EL (cell line): ENCODE data around the gene NCKAP5.
"Not testable (repeated sequence)": the region's sequence is repeated elsewhere in the genome, so short reads cannot be mapped to it uniquely, and the experiment has no call there.

Experiments used
- DNase-seq: peaks from one replicate; pipeline ENCODE4 v3.0.0-alpha.2; 2016

NCKAP5 gene

GRCh38 chr2:133248264-133248663 is 320.0 kb downstream of the NCKAP5 start:
- DNase-seq, result no peak

- DNase-seq, result peak; percentile 23
Measured at GRCh38 chr2:133247631-133248030, 320.6 kb downstream of the NCKAP5 start.

GRCh38 chr2:133241224-133241571 is 327.1 kb downstream of the NCKAP5 start:
- DNase-seq, result peak; percentile 66

- peak; percentile 42 for DNase-seq
Measured at GRCh38 chr2:133240491-133241223, 327.6 kb downstream of the NCKAP5 start.

GRCh38 chr2:133235968-133236367 is 332.3 kb downstream of the NCKAP5 start:
- DNase-seq, result peak; percentile 65

- no peak for DNase-seq
Measured at GRCh38 chr2:133232556-133232955, 335.7 kb downstream of the NCKAP5 start.

- DNase-seq, result no peak
Measured at GRCh38 chr2:133231264-133231663, 337.0 kb downstream of the NCKAP5 start.

GRCh38 chr2:133229974-133230373 is 338.3 kb downstream of the NCKAP5 start:
- DNase-seq, result no peak

- DNase-seq, result no peak
Measured at GRCh38 chr2:133223226-133223625, 345.0 kb downstream of the NCKAP5 start.

- DNase-seq, result no peak
Measured at GRCh38 chr2:133221398-133221797, 346.9 kb downstream of the NCKAP5 start.

GRCh38 chr2:133218204-133218603 is 350.1 kb downstream of the NCKAP5 start:
- DNase-seq, result no peak

- DNase-seq, result no peak
Measured at GRCh38 chr2:133215477-133215876, 352.8 kb downstream of the NCKAP5 start.

GRCh38 chr2:133213651-133214050 is 354.6 kb downstream of the NCKAP5 start:
- peak; percentile 25 for DNase-seq

- DNase-seq, result no peak
Measured at GRCh38 chr2:133209325-133209724, 358.9 kb downstream of the NCKAP5 start.

- not testable (repeated sequence) for DNase-seq
Measured at GRCh38 chr2:133206666-133207065, 361.6 kb downstream of the NCKAP5 start.

GRCh38 chr2:133204421-133204820 is 363.8 kb downstream of the NCKAP5 start:
- DNase-seq, result no peak

GRCh38 chr2:133200684-133201421 is 367.4 kb downstream of the NCKAP5 start:
- DNase-seq, result peak; percentile 94

- DNase-seq, result no peak
Measured at GRCh38 chr2:133198678-133199077, 369.6 kb downstream of the NCKAP5 start.

GRCh38 chr2:133197156-133197555 is 371.1 kb downstream of the NCKAP5 start:
- DNase-seq, result no peak

- no peak for DNase-seq
Measured at GRCh38 chr2:133194777-133195335, 373.4 kb downstream of the NCKAP5 start.

GRCh38 chr2:133194362-133194655 is 374.0 kb downstream of the NCKAP5 start:
- no peak for DNase-seq

- no peak for DNase-seq
Measured at GRCh38 chr2:133193544-133194361, 374.5 kb downstream of the NCKAP5 start.

- DNase-seq, result no peak
Measured at GRCh38 chr2:133192028-133192427, 376.2 kb downstream of the NCKAP5 start.
